Measurements from ENCODE around the gene KNSTRN.
A peak's percentile ranks its signal among the peaks of the same experiment; 100 is the strongest.

Gene KNSTRN

GRCh38 chr15:40367371-40367685 is 15.2 kb upstream of the KNSTRN start:
- no peak for DNase-seq

DNA sequence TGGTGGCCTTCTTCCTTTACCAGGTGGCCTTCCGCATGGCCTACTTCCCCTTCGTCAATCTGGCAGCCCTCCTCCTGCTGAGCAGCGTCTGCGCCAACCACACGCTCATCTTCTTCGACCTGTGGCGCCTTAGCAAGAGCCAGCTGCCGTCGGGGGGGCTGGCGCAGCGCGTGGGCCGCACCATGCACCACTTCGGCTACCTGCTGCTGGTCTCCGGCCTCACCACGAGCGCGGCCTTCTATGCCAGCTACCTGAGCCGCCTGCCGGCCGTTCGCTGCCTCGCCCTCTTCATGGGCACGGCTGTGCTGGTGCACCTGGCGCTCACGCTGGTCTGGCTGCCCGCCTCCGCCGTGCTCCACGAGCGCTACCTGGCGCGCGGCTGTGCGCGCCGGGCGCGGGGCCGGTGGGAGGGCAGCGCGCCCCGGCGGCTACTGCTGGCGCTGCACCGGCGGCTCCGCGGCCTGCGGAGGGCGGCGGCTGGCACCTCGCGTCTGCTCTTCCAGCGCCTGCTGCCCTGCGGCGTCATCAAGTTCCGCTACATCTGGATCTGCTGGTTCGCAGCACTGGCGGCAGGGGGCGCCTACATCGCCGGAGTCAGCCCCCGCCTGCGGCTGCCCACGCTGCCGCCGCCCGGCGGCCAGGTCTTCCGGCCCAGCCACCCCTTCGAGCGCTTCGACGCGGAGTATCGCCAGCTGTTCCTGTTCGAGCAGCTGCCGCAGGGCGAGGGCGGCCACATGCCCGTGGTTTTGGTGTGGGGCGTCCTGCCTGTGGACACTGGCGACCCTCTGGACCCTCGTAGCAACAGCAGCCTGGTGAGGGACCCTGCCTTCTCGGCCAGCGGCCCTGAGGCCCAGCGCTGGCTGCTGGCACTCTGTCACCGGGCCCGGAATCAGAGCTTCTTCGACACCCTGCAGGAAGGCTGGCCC is 14.6 kb upstream of the KNSTRN start:
- peak; percentile 92 for DNase-seq

DNA sequence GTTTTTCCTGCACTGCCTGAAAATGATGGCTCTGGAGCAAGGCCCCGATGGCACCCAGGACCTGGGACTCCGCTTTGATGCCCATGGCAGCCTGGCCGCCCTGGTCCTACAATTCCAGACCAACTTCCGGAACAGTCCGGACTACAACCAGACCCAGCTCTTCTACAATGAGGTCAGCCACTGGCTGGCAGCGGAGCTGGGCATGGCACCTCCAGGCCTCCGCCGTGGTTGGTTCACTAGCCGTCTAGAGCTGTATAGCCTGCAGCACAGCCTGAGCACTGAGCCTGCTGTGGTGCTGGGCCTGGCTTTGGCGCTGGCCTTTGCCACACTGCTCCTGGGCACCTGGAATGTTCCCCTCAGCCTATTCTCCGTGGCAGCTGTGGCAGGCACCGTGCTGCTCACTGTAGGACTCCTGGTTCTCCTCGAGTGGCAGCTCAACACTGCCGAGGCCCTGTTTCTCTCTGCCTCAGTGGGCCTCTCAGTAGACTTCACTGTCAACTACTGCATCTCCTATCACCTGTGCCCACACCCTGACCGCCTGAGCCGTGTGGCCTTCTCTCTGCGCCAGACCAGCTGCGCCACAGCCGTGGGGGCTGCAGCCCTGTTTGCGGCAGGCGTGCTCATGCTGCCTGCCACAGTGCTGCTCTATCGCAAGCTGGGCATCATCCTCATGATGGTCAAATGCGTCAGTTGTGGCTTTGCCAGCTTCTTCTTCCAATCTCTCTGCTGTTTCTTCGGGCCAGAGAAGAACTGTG is 13.6 kb upstream of the KNSTRN start:
- DNase-seq = no peak

- no peak for DNase-seq
Measured at GRCh38 chr15:40369474-40369869, 13.0 kb upstream of the KNSTRN start.

- DNase-seq = no peak
Measured at GRCh38 chr15:40369971-40370370, 12.6 kb upstream of the KNSTRN start.

DNA sequence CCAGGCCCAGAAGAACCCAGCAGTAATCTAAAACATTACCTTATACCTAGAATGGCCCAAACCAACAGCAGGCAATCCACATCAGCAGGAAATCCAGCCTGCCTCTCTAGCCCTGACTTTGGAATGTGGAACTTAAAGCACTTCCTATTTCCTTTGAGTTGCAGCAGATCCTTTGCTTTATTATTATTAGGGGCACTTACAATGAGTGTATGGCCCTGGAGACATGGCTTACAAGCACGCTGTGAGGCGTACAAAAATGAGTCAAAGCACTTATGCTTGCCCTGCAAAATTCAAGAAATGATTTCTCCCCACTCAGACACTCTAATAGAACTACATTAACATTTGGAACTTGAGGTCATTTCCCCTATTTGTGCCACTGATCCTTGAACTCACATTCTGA is 9.5 kb upstream of the KNSTRN start:
- peak; percentile 22 for DNase-seq

- DNase-seq = no peak
Measured at GRCh38 chr15:40377606-40378005, 4.9 kb upstream of the KNSTRN start.

GRCh38 chr15:40379374-40379773 is 3.1 kb upstream of the KNSTRN start:
- DNase-seq = no peak

DNA sequence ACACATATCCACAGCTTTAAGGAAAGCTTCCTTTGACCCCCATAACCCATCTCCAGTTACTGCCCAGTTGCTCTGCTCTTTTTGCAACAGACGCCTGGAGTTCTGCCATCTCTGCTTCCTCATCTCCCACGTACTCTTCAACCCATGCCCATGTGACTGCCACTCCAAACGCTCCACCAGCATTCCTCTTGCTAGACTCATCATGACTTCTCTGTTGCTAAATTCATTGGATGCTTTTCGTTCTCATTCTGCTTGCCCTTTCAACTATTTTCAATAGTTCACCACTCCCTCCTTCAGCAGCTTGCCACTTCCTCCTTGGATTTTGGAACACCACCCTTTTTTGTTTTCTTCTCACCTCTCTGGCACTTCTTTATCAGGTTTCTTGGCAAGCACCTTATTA is 2.7 kb upstream of the KNSTRN start:
- peak; percentile 95 for DNase-seq

DNA sequence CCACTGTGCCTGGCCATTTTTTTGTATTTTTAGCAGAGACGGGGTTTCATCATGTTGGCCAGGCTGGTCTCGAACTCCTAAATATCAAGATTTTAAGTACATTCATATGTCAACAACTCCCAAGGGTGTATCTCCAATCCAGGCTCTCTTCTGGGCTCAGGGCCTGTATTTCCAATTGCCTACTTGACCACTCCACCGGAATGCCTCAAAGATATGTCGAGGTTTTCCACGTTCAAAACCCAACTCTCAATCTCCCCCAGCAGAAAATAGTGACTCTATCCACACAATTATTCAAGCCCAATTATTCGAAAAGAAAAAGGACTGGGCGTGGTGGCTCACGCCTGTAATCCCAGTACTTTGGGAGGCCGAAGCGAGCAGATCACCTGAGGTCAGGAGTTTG is 1.9 kb upstream of the KNSTRN start:
- DNase-seq = no peak

DNA sequence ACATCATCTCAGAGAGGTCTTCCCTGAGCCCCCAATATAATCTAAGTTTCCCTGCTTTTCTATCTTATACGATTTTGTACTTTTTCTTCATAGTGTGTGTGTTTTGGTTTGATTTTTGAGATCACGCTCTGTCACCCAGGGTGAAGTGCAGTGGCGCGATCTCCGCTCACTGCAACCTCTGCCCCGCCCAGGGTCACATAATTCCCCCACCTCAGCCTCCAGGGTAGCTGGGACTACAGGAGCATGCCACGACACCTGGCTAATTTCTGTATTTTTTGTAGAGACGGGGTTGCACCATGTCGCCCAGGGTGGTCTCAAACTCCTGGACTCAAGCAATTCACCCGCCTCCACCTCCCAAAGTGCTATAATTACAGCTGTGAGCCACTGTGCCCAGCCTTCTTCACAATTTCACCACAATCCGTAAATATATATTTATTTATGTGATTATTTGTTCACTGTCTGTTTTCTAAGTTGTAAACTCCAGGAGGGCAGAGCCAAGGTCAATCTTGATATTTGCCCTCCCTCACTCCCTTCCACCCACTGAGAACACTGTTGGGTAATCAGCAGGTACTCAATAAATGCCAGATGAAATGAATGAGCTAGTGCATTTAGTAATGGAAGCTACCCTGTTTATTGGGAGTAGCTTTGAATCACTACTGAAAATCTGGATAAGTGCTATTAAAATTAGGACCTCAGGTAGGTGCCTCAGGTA is 547 bp upstream of the KNSTRN start:
- DNase-seq = no peak

DNA sequence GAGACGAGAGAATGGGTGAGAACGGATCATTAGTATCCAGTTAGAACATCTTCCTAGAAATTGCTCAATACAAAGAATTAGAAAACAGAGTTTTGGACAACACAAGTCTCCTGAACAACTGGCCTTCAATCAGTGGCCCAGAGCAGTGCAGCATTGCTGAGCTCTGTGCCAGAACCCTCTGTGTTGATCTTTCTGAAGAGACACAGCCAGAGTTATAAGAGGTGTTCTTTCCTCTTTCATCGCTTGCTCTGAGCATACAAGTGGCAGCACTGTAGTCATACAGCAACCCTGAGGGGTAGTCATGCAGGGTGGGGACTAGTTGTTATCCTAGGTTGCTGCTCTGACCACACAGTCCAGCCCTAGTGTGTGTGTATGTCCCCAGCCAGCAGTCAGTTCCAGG is 4.0 kb downstream of the KNSTRN start:
- DNase-seq = no peak

DNA sequence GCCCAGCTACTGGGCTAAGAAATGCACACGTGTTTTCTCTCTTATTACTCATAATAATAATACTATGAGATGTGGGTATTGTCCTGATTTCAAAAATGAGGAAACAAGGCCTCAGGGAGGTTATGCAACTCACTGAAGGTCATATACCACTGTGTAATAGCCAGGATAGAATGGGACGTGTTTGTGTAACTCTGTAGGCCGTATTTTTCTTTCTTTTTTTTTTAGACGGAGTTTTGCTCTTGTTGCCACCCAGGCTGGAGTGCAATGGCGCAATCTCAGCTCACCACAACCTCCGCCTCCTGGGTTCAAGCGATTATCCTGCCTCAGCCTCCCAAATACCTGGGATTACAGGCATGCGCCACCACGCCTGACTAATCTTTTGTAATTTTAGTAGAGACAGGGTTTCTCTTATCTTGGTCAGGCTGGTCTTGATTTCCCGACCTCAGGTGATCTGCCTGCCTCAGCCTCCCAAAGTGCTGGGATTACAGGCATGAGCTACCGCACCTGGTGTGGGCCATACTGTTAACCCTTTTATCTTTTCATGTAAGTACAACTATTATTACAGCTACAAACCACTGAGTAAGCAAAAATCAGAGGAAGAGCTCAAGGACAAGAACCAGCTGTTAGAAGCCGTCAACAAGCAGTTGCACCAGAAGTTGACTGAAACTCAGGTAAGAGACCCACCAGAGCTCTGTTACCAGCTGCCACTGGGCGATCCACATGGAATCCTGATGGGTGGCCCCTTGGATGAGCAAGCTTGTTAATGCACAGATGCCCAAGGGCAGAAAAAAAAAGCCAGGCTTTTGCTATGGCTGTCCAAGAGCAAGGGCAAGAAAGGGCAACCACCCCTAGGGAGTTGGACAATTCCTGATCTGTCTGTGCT is 6.7 kb downstream of the KNSTRN start:
- DNase-seq = no peak

GRCh38 chr15:40389824-40390595 is 7.5 kb downstream of the KNSTRN start:
- DNase-seq = no peak

DNA sequence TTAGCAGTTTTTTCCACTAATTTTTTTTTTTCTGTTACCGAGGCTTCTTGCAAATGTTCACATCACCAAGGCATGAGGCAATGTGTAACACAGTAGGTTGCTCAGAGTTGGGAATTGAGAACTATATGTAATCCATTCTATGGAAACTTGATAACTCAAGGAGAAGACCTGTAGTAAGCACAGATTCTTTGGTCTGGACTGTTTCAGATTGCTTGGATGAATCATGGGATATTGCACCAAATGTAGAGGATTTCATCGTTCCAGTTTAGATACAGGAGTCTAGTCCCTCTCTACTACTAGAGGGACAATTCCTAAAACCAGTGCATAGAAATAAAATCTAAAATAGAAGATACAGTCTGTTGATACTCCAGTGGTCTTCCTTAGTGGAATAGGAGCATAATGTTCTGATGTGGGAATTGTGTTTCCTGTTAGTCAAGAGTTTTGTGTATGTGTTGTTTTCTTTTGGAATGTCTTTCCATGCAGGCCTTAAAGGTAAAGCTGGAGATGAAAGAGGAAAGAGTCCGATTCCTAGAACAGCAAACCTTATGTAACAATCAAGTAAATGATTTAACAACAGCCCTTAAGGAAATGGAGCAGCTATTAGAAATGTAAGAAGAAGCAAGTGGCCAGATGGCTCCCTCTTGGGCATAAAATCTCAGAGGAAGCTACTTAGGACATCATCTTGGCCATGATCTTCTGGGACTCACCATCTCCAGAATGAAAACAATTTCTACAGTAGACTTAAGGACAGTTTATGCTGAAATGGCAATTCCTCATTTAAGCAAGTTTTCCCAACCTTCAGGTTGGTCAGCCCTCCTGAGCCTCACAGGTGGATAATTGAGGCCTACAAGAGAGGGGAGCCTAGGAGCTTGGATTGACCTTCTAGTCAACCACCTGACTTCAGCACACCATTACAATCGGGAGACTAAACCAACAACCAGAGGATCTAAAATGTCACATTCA is 10.7 kb downstream of the KNSTRN start:
- no peak for DNase-seq

DNA sequence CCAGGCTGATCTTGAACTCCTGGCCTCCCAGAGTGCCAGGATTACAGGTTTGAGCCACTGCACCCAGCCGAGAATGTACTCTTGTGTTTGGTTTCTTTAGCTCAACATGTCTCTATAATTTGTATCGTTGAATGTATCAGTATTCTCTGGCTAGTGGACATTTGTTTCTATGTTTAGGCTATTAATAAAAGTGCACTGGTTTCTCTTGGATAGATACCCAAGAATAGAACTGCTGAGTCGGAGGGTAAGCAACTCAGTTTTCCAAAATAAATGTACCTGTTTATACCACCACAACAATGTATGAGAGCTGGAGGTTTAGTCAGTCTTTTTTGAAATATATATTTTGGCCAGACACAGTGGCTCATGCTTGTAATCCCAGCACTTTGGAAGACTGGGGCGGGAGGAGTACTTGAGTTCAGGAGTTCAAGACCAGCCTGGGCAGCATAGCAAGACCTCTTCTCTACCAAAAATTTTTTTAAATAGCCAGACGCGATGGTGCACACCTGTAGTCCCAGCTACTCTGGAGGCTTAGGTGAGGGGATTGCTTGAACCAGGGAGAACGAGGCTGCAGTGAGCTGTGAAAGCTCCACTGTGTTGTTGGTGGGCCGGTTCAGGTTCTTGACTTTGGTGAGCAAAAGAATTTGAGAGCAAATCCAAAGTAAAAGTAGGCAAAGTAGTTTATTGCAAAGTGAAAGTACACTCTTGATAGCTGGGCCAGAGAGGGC is 15.3 kb downstream of the KNSTRN start:
- DNase-seq = no peak

GRCh38 chr15:40398413-40398873 is 15.9 kb downstream of the KNSTRN start:
- no peak for DNase-seq

DNA sequence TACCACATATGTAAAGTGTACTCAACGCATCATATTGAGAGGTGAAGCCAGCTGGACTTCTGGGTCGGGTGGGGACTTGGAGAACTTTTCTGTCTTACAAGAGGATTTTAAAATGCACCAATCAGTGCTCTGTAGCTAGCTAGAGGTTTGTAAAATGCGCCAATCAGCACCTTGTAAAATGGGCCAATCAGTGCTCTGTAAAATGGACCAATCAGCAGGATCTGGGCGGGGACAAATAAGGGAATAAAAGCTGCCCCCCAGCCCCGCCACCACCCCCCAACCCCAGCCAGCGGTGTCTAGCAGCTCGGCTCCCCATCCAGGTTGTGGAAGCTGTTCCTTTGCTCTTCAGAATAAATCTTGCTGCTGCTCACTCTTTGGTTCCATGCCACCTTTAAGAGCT is 16.8 kb downstream of the KNSTRN start:
- no peak for DNase-seq

- peak; percentile 96 for DNase-seq
Measured at GRCh38 chr15:40405501-40406381, 23.2 kb downstream of the KNSTRN start, which contains the start of gene IVD. IVD (plus strand) TSS chr15:40405795; CDS start chr15:40405828, 33 bp downstream.

Measured in EL (cell line).